GM19023 (cell line): ENCODE results near the gene ENO2.

Experiments
- ATAC-seq: cut with Tn5 transposase; IDR thresholded peaks from one replicate; pipeline ENCODE4 v1.9.1; 2021; ENCODE audit warnings: mild to moderate bottlenecking, moderate library complexity; ENCODE audit not compliant: unreplicated experiment

The ENO2 gene

GRCh38 chr12:6959058-6959804, 44.9 kb downstream of the ENO2 start:
- peak; percentile 46 for ATAC-seq

GRCh38 chr12:6959805-6960592, 45.6 kb downstream of the ENO2 start:
- ATAC-seq: no peak

- no peak for ATAC-seq
These were observed 46.4 kb downstream of the ENO2 start for GRCh38 chr12:6960593-6961277.

GRCh38 chr12:6961278-6961694, 46.9 kb downstream of the ENO2 start:
- no peak for ATAC-seq

GRCh38 chr12:6961695-6962284, 47.4 kb downstream of the ENO2 start:
- no peak for ATAC-seq

- ATAC-seq: no peak
These were observed 48.1 kb downstream of the ENO2 start for GRCh38 chr12:6962285-6963015.

GRCh38 chr12:6963016-6963731, 48.8 kb downstream of the ENO2 start:
- ATAC-seq: no peak

- no peak for ATAC-seq
These were observed 49.5 kb downstream of the ENO2 start for GRCh38 chr12:6963791-6964413.

GRCh38 chr12:6964605-6965025, 50.2 kb downstream of the ENO2 start:
- no peak for ATAC-seq

GRCh38 chr12:6965026-6965661, 50.8 kb downstream of the ENO2 start:
- peak; percentile 48 for ATAC-seq

GRCh38 chr12:6965714-6966113, 51.3 kb downstream of the ENO2 start:
- no peak for ATAC-seq

GRCh38 chr12:6966351-6966750, 52.0 kb downstream of the ENO2 start:
- no peak for ATAC-seq

- no peak for ATAC-seq
These were observed 53.3 kb downstream of the ENO2 start for GRCh38 chr12:6967651-6968100.

GRCh38 chr12:6968426-6968825, 54.0 kb downstream of the ENO2 start:
- no peak for ATAC-seq

GRCh38 chr12:6970096-6970527, 55.7 kb downstream of the ENO2 start:
- no peak for ATAC-seq
